OCI-LY3 (cell line): Measurements from ENCODE around the gene HSPA12B.

Experiments
- H2AFZ ChIP-seq: fragments of 200-600, 300-600 bp; shearing (Covaris generic); 2 replicates; pipeline ENCODE4 v1.6.0; 2014; ENCODE audit warnings: antibody characterized with exemption, low read depth, low read length
- H3K27ac ChIP-seq: fragments of 200-600, 300-600 bp; sonication (generic); 2 replicates; pipeline ENCODE4 v1.5.1; 2014; ENCODE audit warnings: mild to moderate bottlenecking, low read length, moderate library complexity, mixed read lengths
- H3K27me3 ChIP-seq: fragments of 200-600, 300-600 bp; sonication (generic); 2 replicates; pipeline ENCODE4 v1.6.1; 2014; ENCODE audit warnings: low read depth, low read length, mixed read lengths
- H3K36me3 ChIP-seq: fragments of 200-600, 300-600 bp; sonication (generic); replicated peaks from 2 replicates; pipeline ENCODE3; 2014; ENCODE audit warnings: low read depth, low read length, mixed read lengths
- H3K4me1 ChIP-seq: fragments of 300-600, 200-600 bp; sonication (generic); 2 replicates; pipeline ENCODE4 v1.6.1; 2014; ENCODE audit warnings: low read length, mixed read lengths
- H3K4me2 ChIP-seq: fragments of 200-600, 300-600 bp; sonication (generic); 2 replicates; pipeline ENCODE4 v1.6.1; 2014; ENCODE audit warnings: low read length, mixed read lengths
- H3K4me3 ChIP-seq: fragments of 300-600, 200-600 bp; sonication (generic); 2 replicates; pipeline ENCODE4 v1.5.1; 2014; ENCODE audit warnings: antibody characterized with exemption, mild to moderate bottlenecking, low read length, moderate library complexity
- H3K79me2 ChIP-seq: fragments of 300-600, 200-600 bp; shearing (Covaris generic); 2 replicates; pipeline ENCODE4 v1.6.1; 2014; ENCODE audit warnings: mild to moderate bottlenecking, low read length, mixed read lengths
- H3K9ac ChIP-seq: fragments of 300-600, 200-600 bp; shearing (Covaris generic); 2 replicates; pipeline ENCODE4 v1.6.0; 2014; ENCODE audit warnings: mild to moderate bottlenecking, low read length, moderate library complexity
- H3K9me3 ChIP-seq: fragments of 200-600, 300-600 bp; shearing (Covaris generic); 2 replicates; pipeline ENCODE4 v1.6.1; 2014; ENCODE audit warnings: low read length, mixed read lengths; ENCODE audit not compliant: insufficient read depth
- H4K20me1 ChIP-seq: fragments of 200-600, 300-600 bp; sonication (generic); 2 replicates; pipeline ENCODE4 v1.6.1; 2016; ENCODE audit warnings: low read length, mixed read lengths; ENCODE audit not compliant: insufficient read depth
- EZH2phosphoT487 ChIP-seq: fragments of 200-600 bp; shearing (Covaris generic); IDR thresholded peaks from 2 replicates; pipeline ENCODE4 v1.6.1; 2018; ENCODE audit warnings: antibody characterized with exemption, mixed run types, low read depth
- TF ChIP-seq, protein P1 (sequence below): fragments of 200-600, 300-600 bp; sonication (generic); IDR thresholded peaks from 2 replicates; pipeline ENCODE4 v1.5.1; 2014; ENCODE audit warnings: antibody characterized with exemption, low read length, low read depth

The HSPA12B gene

GRCh38 chr20:3691306-3691705, 41.2 kb upstream of the HSPA12B start:
- Histone ChIP-seq H3K4me3 (no peak overlapping the region), H3K4me1 (peaks cover 3% of the 10 kb centered on the region; the same call in 1 of the 2 replicates), H3K9me3 (no peaks in the 10 kb centered on the region), H3K36me3 (no peaks in the 10 kb centered on the region), H3K9ac (no peak overlapping the region), H2AFZ (no peak overlapping the region), H3K27ac (no peak overlapping the region), H3K4me2 (no peak overlapping the region), H4K20me1 (no peaks in the 10 kb centered on the region), H3K79me2 (no peaks in the 10 kb centered on the region), H3K27me3 (no peaks in the 10 kb centered on the region)
- TF ChIP-seq, protein P1, sequence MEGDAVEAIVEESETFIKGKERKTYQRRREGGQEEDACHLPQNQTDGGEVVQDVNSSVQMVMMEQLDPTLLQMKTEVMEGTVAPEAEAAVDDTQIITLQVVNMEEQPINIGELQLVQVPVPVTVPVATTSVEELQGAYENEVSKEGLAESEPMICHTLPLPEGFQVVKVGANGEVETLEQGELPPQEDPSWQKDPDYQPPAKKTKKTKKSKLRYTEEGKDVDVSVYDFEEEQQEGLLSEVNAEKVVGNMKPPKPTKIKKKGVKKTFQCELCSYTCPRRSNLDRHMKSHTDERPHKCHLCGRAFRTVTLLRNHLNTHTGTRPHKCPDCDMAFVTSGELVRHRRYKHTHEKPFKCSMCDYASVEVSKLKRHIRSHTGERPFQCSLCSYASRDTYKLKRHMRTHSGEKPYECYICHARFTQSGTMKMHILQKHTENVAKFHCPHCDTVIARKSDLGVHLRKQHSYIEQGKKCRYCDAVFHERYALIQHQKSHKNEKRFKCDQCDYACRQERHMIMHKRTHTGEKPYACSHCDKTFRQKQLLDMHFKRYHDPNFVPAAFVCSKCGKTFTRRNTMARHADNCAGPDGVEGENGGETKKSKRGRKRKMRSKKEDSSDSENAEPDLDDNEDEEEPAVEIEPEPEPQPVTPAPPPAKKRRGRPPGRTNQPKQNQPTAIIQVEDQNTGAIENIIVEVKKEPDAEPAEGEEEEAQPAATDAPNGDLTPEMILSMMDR = no peak
- no peak for TF ChIP-seq EZH2phosphoT487

DNA sequence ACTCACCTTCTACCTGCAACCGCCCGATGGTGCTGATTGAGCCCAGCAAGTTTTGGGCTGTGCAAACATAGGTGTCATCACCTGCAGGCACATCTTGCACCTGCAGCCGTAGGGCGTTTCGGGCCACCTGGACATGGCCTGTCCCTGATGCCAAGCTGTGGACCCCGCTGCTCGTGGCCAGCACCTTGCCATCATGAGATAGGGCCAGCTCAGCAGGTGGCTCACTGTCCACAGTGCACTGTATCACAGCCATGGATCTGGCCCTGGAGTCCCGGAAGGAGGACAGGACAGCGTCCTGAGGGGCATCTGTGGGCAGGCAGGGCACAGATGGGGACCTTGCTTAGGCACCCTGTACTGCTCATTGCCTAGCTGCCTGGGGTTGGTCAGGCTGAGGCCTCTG, 40.6 kb upstream of the HSPA12B start:
- Histone ChIP-seq H3K79me2 (no peaks in the 10 kb centered on the region), H3K36me3 (no peaks in the 10 kb centered on the region), H4K20me1 (no peaks in the 10 kb centered on the region), H3K9ac (no peak overlapping the region), H3K4me3 (no peak overlapping the region), H3K9me3 (no peaks in the 10 kb centered on the region), H3K27me3 (no peaks in the 10 kb centered on the region), H3K4me1 (peaks cover 3% of the 10 kb centered on the region; the same call in 1 of the 2 replicates), H3K4me2 (no peak overlapping the region), H3K27ac (no peak overlapping the region), H2AFZ (no peak overlapping the region)
- no peak for TF ChIP-seq EZH2phosphoT487
- TF ChIP-seq, protein P1 = no peak

GRCh38 chr20:3692706-3693294, 39.7 kb upstream of the HSPA12B start:
- H3K27me3 ChIP-seq = no peaks in the 10 kb centered on the region
- H3K4me2 ChIP-seq = no peak overlapping the region
- TF ChIP-seq EZH2phosphoT487 = no peak
- TF ChIP-seq, protein P1 = no peak
- no peaks in the 10 kb centered on the region for H3K79me2 ChIP-seq
- H4K20me1 ChIP-seq = no peaks in the 10 kb centered on the region
- no peak overlapping the region for H2AFZ ChIP-seq
- no peak overlapping the region for H3K9ac ChIP-seq
- no peak overlapping the region for H3K4me3 ChIP-seq
- no peaks in the 10 kb centered on the region for H3K9me3 ChIP-seq
- H3K27ac ChIP-seq = no peak overlapping the region
- H3K36me3 ChIP-seq = no peaks in the 10 kb centered on the region
- H3K4me1 ChIP-seq = peaks cover 3% of the 10 kb centered on the region; the same call in 1 of the 2 replicates

DNA sequence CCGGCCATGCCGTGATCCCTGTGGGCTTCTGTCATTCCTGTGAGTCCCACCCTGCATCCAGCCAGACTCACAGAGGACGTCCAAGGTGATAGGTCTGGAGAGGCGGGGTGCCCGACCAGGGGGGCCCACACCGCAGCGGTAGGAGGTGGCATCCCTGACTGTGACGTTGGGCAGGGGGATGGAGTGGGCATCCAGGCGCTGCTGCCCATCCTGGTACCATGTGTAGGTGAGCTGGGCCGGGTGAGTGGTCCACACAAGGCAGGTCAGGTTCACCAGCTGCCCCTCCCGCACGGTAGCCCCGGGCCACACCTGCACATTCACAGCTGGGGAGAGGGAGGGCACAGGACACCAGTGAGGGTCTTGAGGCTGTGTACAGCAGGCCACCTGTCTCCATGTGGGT, 39.1 kb upstream of the HSPA12B start:
- Histone ChIP-seq H3K9ac (no peak overlapping the region), H3K4me1 (peaks cover 2% of the 10 kb centered on the region; the same call in 1 of the 2 replicates), H3K79me2 (no peaks in the 10 kb centered on the region), H3K4me3 (no peak overlapping the region), H4K20me1 (no peaks in the 10 kb centered on the region), H3K27me3 (no peaks in the 10 kb centered on the region), H3K36me3 (no peaks in the 10 kb centered on the region), H2AFZ (no peak overlapping the region), H3K27ac (no peak overlapping the region), H3K4me2 (no peak overlapping the region), H3K9me3 (no peaks in the 10 kb centered on the region)
- no peak for TF ChIP-seq EZH2phosphoT487
- TF ChIP-seq, protein P1 = no peak
